A673 (cell line): ENCODE results near the gene ATE1.

Experiments
- CTCF ChIP-seq: fragments of 300-800, 200-600 bp; sonication (generic); conservative IDR thresholded peaks from 2 replicates; pipeline ENCODE4 v1.5.1; 2017; ENCODE audit warnings: low read depth, mild to moderate bottlenecking, antibody characterized with exemption, low read length, moderate library complexity, mixed read lengths
- EZH2 ChIP-seq: fragments of 200-600 bp; sonication (generic); IDR thresholded peaks from 2 replicates; pipeline ENCODE4 v1.6.1; 2017; ENCODE audit warnings: borderline replicate concordance, low read depth, mild to moderate bottlenecking, mixed read lengths, antibody characterized with exemption, low read length; ENCODE audit not compliant: poor library complexity, severe bottlenecking

GRCh38 chr10:121803611-121804010, 124.2 kb downstream of the ATE1 start:
- TF ChIP-seq CTCF (no peak), EZH2 (no peak)
